A549 (cell line): Measurements from ENCODE around the gene NOC4L.

Experiments used
- BHLHE40 ChIP-seq: IDR thresholded peaks from 2 replicates; pipeline ENCODE4 v1.6.1; 2012; ENCODE audit warnings: low read depth, low read length, inconsistent platforms
- CHD2 ChIP-seq: fragments of 150-350 bp; IDR thresholded peaks from 2 replicates; pipeline ENCODE4 v1.6.1; 2014; ENCODE audit warnings: low read length; ENCODE audit not compliant: partially characterized antibody
- CHD4 ChIP-seq: fragments of 200-600 bp; sonication (generic); IDR thresholded peaks from 2 replicates; pipeline ENCODE4 v1.6.1; 2016; ENCODE audit warnings: antibody characterized with exemption, mild to moderate bottlenecking, borderline replicate concordance
- EP300 ChIP-seq, 2 experiments: fragments of >200 bp; sonication (Bioruptor Twin); formaldehyde crosslinking; IDR thresholded peaks; 2 replicates in 1 of 2; 3 replicates in 1 of 2; pipeline ENCODE4 v1.6.1; 2016 to 2017
- JUN ChIP-seq, 2 experiments: fragments of >200 bp; sonication (Bioruptor Twin); formaldehyde crosslinking; IDR thresholded peaks; 2 replicates in 1 of 2; 3 replicates in 1 of 2; pipeline ENCODE4 v1.6.1; 2016 to 2017
- RFX5 ChIP-seq: fragments of 450-650 bp; IDR thresholded peaks from 2 replicates; pipeline ENCODE4 v1.7.1; 2014; ENCODE audit warnings: antibody characterized with exemption, mild to moderate bottlenecking, moderate library complexity
- SMC3 ChIP-seq: fragments of >200 bp; sonication (Bioruptor Twin); formaldehyde crosslinking; IDR thresholded peaks from 3 replicates; pipeline ENCODE4 v1.6.1; 2018; ENCODE audit warnings: inconsistent platforms
- TF ChIP-seq, protein P1 (sequence below): fragments of >200 bp; sonication (Bioruptor Twin); formaldehyde crosslinking; IDR thresholded peaks from 3 replicates; pipeline ENCODE4 v1.5.1; 2016
- TF ChIP-seq, protein P2 (sequence below): IDR thresholded peaks from 2 replicates; pipeline ENCODE4 v1.6.1; 2012
- TF ChIP-seq, protein P3 (sequence below): fragments of 200-600 bp; sonication (generic); IDR thresholded peaks from 2 replicates; pipeline ENCODE4 v1.6.1; 2016; ENCODE audit warnings: antibody characterized with exemption, mild to moderate bottlenecking, moderate library complexity
- TF ChIP-seq, protein P4 (sequence below): fragments of 450-650 bp; IDR thresholded peaks from 2 replicates; pipeline ENCODE4 v1.6.1; 2014; ENCODE audit warnings: antibody characterized with exemption

DNA sequence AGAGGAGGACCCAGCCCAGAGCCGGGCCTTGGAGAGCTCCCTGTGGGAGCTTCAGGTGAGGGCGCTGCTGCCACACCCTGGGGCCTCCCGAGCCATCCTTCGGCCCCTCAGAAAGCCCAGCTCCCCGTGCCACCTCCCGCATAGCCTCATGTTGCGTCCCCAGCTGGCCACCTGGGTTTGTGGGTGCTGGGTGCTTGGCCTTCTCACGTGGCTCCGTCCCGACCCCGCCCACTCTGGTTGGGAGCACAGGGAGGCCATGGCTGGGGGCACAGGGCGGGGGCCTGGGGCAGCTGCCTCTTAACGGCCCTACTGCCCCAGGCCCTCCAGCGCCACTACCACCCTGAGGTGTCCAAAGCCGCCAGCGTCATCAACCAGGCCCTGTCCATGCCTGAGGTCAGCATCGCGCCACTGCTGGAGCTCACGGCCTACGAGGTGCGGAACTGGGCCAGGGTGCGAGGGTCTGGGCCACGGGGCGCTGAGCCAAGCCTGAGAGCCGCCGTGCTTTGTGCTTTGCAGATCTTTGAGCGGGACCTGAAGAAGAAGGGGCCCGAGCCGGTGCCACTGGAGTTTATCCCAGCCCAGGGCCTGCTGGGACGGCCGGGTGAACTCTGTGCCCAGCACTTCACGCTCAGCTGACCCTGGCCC, 7.6 kb downstream of the NOC4L start:
- TF ChIP-seq CHD2 (no peak), BHLHE40 (no peak), RFX5 (no peak), JUN (IDR thresholded peaks at IDR 0.05) (no peak), EP300 (IDR thresholded peaks at IDR 0.05) (no peak), SMC3 (no peak), CHD4 (no peak)
- TF ChIP-seq, protein P1, sequence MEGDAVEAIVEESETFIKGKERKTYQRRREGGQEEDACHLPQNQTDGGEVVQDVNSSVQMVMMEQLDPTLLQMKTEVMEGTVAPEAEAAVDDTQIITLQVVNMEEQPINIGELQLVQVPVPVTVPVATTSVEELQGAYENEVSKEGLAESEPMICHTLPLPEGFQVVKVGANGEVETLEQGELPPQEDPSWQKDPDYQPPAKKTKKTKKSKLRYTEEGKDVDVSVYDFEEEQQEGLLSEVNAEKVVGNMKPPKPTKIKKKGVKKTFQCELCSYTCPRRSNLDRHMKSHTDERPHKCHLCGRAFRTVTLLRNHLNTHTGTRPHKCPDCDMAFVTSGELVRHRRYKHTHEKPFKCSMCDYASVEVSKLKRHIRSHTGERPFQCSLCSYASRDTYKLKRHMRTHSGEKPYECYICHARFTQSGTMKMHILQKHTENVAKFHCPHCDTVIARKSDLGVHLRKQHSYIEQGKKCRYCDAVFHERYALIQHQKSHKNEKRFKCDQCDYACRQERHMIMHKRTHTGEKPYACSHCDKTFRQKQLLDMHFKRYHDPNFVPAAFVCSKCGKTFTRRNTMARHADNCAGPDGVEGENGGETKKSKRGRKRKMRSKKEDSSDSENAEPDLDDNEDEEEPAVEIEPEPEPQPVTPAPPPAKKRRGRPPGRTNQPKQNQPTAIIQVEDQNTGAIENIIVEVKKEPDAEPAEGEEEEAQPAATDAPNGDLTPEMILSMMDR: no peak
- TF ChIP-seq, protein P2, sequence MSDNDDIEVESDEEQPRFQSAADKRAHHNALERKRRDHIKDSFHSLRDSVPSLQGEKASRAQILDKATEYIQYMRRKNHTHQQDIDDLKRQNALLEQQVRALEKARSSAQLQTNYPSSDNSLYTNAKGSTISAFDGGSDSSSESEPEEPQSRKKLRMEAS: no peak
- TF ChIP-seq, protein P3, sequence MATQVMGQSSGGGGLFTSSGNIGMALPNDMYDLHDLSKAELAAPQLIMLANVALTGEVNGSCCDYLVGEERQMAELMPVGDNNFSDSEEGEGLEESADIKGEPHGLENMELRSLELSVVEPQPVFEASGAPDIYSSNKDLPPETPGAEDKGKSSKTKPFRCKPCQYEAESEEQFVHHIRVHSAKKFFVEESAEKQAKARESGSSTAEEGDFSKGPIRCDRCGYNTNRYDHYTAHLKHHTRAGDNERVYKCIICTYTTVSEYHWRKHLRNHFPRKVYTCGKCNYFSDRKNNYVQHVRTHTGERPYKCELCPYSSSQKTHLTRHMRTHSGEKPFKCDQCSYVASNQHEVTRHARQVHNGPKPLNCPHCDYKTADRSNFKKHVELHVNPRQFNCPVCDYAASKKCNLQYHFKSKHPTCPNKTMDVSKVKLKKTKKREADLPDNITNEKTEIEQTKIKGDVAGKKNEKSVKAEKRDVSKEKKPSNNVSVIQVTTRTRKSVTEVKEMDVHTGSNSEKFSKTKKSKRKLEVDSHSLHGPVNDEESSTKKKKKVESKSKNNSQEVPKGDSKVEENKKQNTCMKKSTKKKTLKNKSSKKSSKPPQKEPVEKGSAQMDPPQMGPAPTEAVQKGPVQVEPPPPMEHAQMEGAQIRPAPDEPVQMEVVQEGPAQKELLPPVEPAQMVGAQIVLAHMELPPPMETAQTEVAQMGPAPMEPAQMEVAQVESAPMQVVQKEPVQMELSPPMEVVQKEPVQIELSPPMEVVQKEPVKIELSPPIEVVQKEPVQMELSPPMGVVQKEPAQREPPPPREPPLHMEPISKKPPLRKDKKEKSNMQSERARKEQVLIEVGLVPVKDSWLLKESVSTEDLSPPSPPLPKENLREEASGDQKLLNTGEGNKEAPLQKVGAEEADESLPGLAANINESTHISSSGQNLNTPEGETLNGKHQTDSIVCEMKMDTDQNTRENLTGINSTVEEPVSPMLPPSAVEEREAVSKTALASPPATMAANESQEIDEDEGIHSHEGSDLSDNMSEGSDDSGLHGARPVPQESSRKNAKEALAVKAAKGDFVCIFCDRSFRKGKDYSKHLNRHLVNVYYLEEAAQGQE: no peak
- TF ChIP-seq, protein P4, sequence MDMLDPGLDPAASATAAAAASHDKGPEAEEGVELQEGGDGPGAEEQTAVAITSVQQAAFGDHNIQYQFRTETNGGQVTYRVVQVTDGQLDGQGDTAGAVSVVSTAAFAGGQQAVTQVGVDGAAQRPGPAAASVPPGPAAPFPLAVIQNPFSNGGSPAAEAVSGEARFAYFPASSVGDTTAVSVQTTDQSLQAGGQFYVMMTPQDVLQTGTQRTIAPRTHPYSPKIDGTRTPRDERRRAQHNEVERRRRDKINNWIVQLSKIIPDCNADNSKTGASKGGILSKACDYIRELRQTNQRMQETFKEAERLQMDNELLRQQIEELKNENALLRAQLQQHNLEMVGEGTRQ: no peak
